Measurements from ENCODE around the gene ICA1.

Gene ICA1

GRCh38 chr7:8236780-8237407, 25.1 kb downstream of the ICA1 start:
- DNase-seq (ENCODE audit: insufficient read length) (no peak), FAIRE-seq (no peak)
- TF ChIP-seq POLR2A (IDR thresholded peaks at IDR 0.05; ENCODE audit: low read depth, low read length) (no peak), TAF1 (IDR thresholded peaks at IDR 0.05; ENCODE audit: borderline replicate concordance, low read depth, low read length) (no peak), POLR2AphosphoS5 (IDR thresholded peaks at IDR 0.05; ENCODE audit: low read depth, low read length) (no peak)

- DNase-seq (ENCODE audit: insufficient read length) (no peak), FAIRE-seq (no peak)
- TF ChIP-seq TAF1 (IDR thresholded peaks at IDR 0.05; ENCODE audit: borderline replicate concordance, low read depth, low read length) (no peak), POLR2AphosphoS5 (IDR thresholded peaks at IDR 0.05; ENCODE audit: low read depth, low read length) (no peak), POLR2A (IDR thresholded peaks at IDR 0.05; ENCODE audit: low read depth, low read length) (no peak)
Measured at GRCh38 chr7:8232999-8233847, 28.7 kb downstream of the ICA1 start.

GRCh38 chr7:8229927-8230326, 32.0 kb downstream of the ICA1 start:
- DNase-seq (ENCODE audit: insufficient read length) (no peak), FAIRE-seq (no peak)
- TF ChIP-seq POLR2AphosphoS5 (IDR thresholded peaks at IDR 0.05; ENCODE audit: low read depth, low read length): no peak

DNA sequence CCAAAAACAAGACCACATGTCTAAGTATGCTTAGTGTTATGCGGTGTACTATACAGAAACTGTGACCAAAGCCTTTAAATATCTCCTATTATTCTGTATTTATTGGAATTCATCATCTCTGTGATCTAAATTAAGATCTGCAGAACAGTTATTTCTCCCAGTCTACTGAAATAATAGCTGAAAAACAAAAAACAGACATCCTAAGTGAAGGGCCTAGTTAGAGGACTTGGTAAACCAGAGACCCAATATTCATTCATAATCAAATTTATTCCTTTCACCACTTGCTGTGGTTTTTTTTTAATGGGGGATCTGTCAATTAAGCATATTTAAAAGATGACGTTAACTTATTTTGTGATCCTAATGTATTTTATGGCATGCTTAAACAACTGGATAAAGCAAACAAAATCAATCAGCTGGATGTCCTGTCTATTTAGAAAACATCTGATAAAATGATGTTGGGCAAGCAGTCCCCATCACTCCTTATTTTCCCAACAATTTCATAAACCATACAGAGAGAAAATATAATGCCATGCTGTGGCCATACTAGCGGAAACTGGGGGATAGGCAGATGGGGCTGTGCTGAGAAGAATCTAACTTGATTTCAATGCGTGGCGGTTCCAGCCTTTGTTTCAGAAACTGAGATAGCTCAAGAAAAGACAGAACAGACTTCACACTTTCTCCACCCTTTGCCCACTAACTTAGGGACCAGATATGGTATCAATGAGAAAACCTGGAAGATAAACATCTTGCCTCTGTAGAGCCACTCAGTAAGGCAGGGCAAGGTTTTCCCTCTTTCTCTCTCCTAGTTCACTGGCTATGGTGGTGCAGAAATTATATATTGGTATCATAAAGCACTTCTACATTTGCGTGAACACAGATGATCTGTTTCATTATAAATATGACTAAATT, 32.9 kb downstream of the ICA1 start:
- DNase-seq (ENCODE audit: insufficient read length) (no peak), FAIRE-seq (no peak)
- TF ChIP-seq POLR2AphosphoS5 (IDR thresholded peaks at IDR 0.05; ENCODE audit: low read depth, low read length) (no peak), POLR2A (IDR thresholded peaks at IDR 0.05; ENCODE audit: low read depth, low read length) (no peak), TAF1 (IDR thresholded peaks at IDR 0.05; ENCODE audit: borderline replicate concordance, low read depth, low read length) (no peak)

GRCh38 chr7:8228068-8228467, 33.9 kb downstream of the ICA1 start:
- DNase-seq (ENCODE audit: insufficient read length) (no peak), FAIRE-seq (no peak)
- TF ChIP-seq POLR2A (IDR thresholded peaks at IDR 0.05; ENCODE audit: low read depth, low read length) (no peak), TAF1 (IDR thresholded peaks at IDR 0.05; ENCODE audit: borderline replicate concordance, low read depth, low read length) (no peak), POLR2AphosphoS5 (IDR thresholded peaks at IDR 0.05; ENCODE audit: low read depth, low read length) (no peak)

DNA sequence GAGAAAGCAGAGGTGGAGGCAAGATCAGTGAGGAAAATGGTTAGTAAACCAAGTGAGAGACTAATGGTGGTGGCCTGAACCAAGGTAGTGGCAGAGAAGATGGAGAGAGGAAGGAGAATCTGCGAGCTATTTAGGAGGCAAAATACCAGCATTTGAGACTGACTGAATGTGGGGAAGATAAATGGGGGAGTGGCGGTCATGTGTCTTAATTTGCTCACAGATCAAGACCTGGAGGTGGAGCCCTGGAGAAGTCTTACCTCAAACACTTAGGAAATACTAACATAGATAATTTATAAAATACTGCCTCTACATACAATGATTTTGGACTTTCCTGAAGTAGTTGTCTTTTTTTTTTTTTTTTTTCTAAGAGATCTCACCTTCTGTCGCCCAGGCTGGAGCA, 34.7 kb downstream of the ICA1 start:
- no peak for DNase-seq (ENCODE audit: insufficient read length)
- TF ChIP-seq POLR2AphosphoS5 (IDR thresholded peaks at IDR 0.05; ENCODE audit: low read depth, low read length) (no peak), TAF1 (IDR thresholded peaks at IDR 0.05; ENCODE audit: borderline replicate concordance, low read depth, low read length) (no peak), POLR2A (IDR thresholded peaks at IDR 0.05; ENCODE audit: low read depth, low read length) (no peak)
- no peak for FAIRE-seq

DNA sequence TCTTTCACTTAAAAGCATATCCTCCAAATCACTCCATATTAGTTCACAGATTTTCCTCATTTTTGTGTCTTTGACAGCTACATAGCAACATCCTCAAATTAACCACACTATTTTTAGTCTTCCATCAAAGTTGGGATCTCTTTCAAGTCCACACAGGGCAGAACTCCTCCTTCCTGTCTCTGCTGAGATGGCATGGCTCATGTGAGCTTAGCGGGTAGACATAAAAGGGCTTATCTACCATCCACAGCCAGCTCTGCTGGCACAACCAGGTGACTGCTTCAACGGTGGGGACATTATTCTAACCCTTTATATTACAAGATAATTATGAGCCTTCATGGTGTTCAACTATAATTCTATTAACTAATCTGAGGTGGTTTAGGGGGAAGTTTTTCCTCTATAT, 35.5 kb downstream of the ICA1 start:
- FAIRE-seq (no peak), DNase-seq (ENCODE audit: insufficient read length) (no peak)
- TF ChIP-seq TAF1 (IDR thresholded peaks at IDR 0.05; ENCODE audit: borderline replicate concordance, low read depth, low read length) (no peak), POLR2AphosphoS5 (IDR thresholded peaks at IDR 0.05; ENCODE audit: low read depth, low read length) (no peak), POLR2A (IDR thresholded peaks at IDR 0.05; ENCODE audit: low read depth, low read length) (no peak)

GRCh38 chr7:8221567-8221966, 40.4 kb downstream of the ICA1 start:
- FAIRE-seq (no peak), DNase-seq (ENCODE audit: insufficient read length) (no peak)
- TF ChIP-seq POLR2AphosphoS5 (IDR thresholded peaks at IDR 0.05; ENCODE audit: low read depth, low read length) (no peak), POLR2A (IDR thresholded peaks at IDR 0.05; ENCODE audit: low read depth, low read length) (no peak), TAF1 (IDR thresholded peaks at IDR 0.05; ENCODE audit: borderline replicate concordance, low read depth, low read length) (no peak)

DNA sequence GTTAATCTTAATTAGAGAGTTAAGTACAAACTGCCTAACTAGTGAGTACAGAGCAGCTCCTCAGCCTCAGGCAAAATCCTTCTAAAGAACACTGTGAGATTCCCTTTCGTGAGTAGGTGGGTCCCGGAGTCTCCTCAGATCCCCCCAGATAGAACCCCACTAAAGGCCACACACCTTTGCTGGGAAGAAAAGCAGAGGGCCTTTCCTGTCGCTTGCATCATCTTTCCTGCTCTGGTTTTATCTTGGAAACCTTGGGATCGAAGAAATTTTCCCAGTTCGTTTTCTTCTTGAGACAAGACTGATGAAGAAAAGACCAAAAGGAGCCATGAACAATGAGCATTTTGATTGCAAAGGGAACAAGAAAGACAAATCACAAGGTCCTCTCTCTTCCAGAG, 40.9 kb downstream of the ICA1 start:
- DNase-seq (ENCODE audit: insufficient read length) (no peak), FAIRE-seq (no peak)
- TF ChIP-seq POLR2A (IDR thresholded peaks at IDR 0.05; ENCODE audit: low read depth, low read length) (no peak), TAF1 (IDR thresholded peaks at IDR 0.05; ENCODE audit: borderline replicate concordance, low read depth, low read length) (no peak), POLR2AphosphoS5 (IDR thresholded peaks at IDR 0.05; ENCODE audit: low read depth, low read length) (no peak)

GRCh38 chr7:8220376-8221100, 41.4 kb downstream of the ICA1 start:
- DNase-seq (ENCODE audit: insufficient read length) (no peak), FAIRE-seq (no peak)
- TF ChIP-seq TAF1 (IDR thresholded peaks at IDR 0.05; ENCODE audit: borderline replicate concordance, low read depth, low read length): no peak
- TF ChIP-seq POLR2A (IDR thresholded peaks at IDR 0.05; ENCODE audit: low read depth, low read length): no peak
- TF ChIP-seq POLR2AphosphoS5 (IDR thresholded peaks at IDR 0.05; ENCODE audit: low read depth, low read length): no peak

Measured in GM12892 (cell line).